ENCODE results near the gene GRIFIN. TPM values are rescaled to one million over a fixed set of nuclear protein-coding genes. Genes with fewer than 3 reads are reported as not detected.

Gene GRIFIN
- polyA plus RNA-seq, 1 of the 3 experiments (the other 2 are of a cell fraction) = not detected

GRCh38 chr7:2477447-2478398 is 1.5 kb upstream of the GRIFIN start (continued):
- TF ChIP-seq CTCF (IDR thresholded peaks at IDR 0.05) = peak; percentile 91
- TF ChIP-seq EZH2phosphoT487 (IDR thresholded peaks at IDR 0.05; ENCODE audit: borderline replicate concordance, low read depth) = no peak
- TF ChIP-seq SIN3A (IDR thresholded peaks at IDR 0.05; ENCODE audit: borderline replicate concordance, low read depth, low read length) = no peak
- TF ChIP-seq SMC3 (IDR thresholded peaks at IDR 0.05; ENCODE audit: low read depth, low read length) = peak; percentile 96

DNA sequence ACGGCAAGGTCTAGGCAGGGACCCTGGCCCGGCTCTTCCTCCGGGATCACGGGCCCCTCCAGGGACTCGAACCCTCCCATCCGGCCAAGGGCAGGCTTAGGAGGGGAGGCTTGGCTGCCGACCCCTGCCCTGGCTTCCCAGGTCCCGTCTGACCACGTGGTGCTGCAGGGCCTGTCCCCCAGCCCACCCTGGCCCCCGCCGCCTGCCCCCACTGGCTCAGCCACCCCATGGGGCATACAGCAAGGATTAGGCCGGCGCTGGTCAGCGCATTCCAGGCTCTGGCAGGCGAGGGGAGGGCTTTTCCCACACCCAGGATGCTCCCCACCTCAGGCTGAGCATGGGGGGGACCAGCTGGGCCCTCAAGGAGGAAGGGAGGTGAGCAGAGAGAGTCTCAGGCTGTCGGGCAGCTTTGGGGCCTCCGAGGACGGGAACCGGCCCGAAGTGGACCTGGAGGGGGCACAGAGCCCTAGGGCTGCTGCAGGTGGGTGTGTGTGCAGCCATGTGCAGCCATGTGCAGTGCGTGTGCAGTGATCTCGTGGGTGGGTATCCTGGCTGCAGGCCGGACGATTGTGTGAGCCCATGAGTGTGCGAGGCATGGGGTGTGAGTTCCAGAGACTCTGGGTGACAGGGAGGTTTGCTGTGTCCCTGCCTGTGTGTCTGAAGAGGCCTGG is 713 bp upstream of the GRIFIN start:
- WGBS (ENCODE audit: low lambda C conversion rate) = 69% methylated on average over 25 of the region's 25 CpGs
- no peak overlapping the region for H3K4me2 ChIP-seq

GRCh38 chr7:2475678-2476015 is 551 bp downstream of the GRIFIN start:
- H3K9ac ChIP-seq = no peak overlapping the region
- POLR2A ChIA-PET = no interaction called here
- H3K36me3 ChIP-seq (replicated peaks in 1 of 2; ENCODE audit: control insufficient read depth in 1 of 2, insufficient read depth in 2 of 2, low read length in 1 of 2) = no peaks in the 10 kb centered on the region
- no peak overlapping the region for H3K4me2 ChIP-seq
- no peak for DNase-seq
- CTCF ChIA-PET = interaction anchor here (1.4 to 5.8 kb wide), 3 partner anchors 23 to 206 kb away, joined by 3 to 48 read pairs (median 6); no protein-coding TSS in a partner anchor
- TF ChIP-seq FOXM1 (IDR thresholded peaks at IDR 0.05; ENCODE audit: low read depth) (no peak), USF1 (IDR thresholded peaks at IDR 0.05; ENCODE audit: borderline replicate concordance, low read depth) (no peak), RCOR1 (IDR thresholded peaks at IDR 0.05; ENCODE audit: low read length) (no peak), NFIC (IDR thresholded peaks at IDR 0.05; ENCODE audit: borderline replicate concordance) (no peak), MXI1 (IDR thresholded peaks at IDR 0.05; ENCODE audit: low read depth, low read length) (no peak), GATA2 (CRISPR knock-in tag; IDR thresholded peaks at IDR 0.05) (no peak), SIN3A (IDR thresholded peaks at IDR 0.05; ENCODE audit: borderline replicate concordance, low read depth, low read length) (no peak), JUND (IDR thresholded peaks at IDR 0.05) (no peak), TAF1 (IDR thresholded peaks at IDR 0.05; ENCODE audit: borderline replicate concordance, low read depth, low read length) (no peak), CHD2 (IDR thresholded peaks at IDR 0.05; ENCODE audit: low read length, partially characterized antibody) (no peak)
- TF ChIP-seq, protein P1, sequence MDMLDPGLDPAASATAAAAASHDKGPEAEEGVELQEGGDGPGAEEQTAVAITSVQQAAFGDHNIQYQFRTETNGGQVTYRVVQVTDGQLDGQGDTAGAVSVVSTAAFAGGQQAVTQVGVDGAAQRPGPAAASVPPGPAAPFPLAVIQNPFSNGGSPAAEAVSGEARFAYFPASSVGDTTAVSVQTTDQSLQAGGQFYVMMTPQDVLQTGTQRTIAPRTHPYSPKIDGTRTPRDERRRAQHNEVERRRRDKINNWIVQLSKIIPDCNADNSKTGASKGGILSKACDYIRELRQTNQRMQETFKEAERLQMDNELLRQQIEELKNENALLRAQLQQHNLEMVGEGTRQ (IDR thresholded peaks at IDR 0.05; ENCODE audit: borderline replicate concordance, low read depth, low read length) = no peak
- H3K27ac ChIP-seq (ENCODE audit: low read depth in 2 of 2, low read length in 1 of 2) = no peak overlapping the region
- no peaks in the 10 kb centered on the region for H3K27me3 ChIP-seq (ENCODE audit: insufficient read depth)
- peaks cover 5 to 12% of the 10 kb centered on the region in 2 experiments; a peak in 1 of 4 replicates for H3K4me1 ChIP-seq (ENCODE audit: control insufficient read depth in 1 of 2, insufficient read depth in 2 of 2, low read depth in 1 of 2, low read length in 1 of 2)
- H3K9me2 ChIP-seq = no peaks in the 10 kb centered on the region
- no peak overlapping the region for H2AFZ ChIP-seq (ENCODE audit: low read depth)
- no peaks in the 10 kb centered on the region for H3F3A ChIP-seq (replicated peaks; ENCODE audit: insufficient read depth)
- no peaks in the 10 kb centered on the region for H3K9me3 ChIP-seq
- H4K20me1 ChIP-seq (ENCODE audit: insufficient read depth) = no peaks in the 10 kb centered on the region
- whole genome bisulfite sequencing (ENCODE audit: low lambda C conversion rate) = 91% methylated on average over 16 of the region's 18 CpGs
- H3K4me3 ChIP-seq (ENCODE audit: low read depth in 2 of 2, low read length in 1 of 2) = no peak overlapping the region
- H3K79me2 ChIP-seq (ENCODE audit: insufficient read depth) = no peaks in the 10 kb centered on the region

More for the DNA sequence above, 713 bp upstream of the GRIFIN start:
- H4K20me1 ChIP-seq (ENCODE audit: insufficient read depth) = no peaks in the 10 kb centered on the region
- no peak overlapping the region for H3K4me3 ChIP-seq (ENCODE audit: low read depth in 2 of 2, low read length in 1 of 2)
- no peak overlapping the region for H3K27ac ChIP-seq (ENCODE audit: low read depth in 2 of 2, low read length in 1 of 2)
- no peak for DNase-seq
- no peaks in the 10 kb centered on the region for H3K9me3 ChIP-seq
- H3K79me2 ChIP-seq (ENCODE audit: insufficient read depth) = no peaks in the 10 kb centered on the region
- no peaks in the 10 kb centered on the region for H3K36me3 ChIP-seq (replicated peaks in 1 of 2; ENCODE audit: control insufficient read depth in 1 of 2, insufficient read depth in 2 of 2, low read length in 1 of 2)
- H3K9ac ChIP-seq = no peak overlapping the region
- H2AFZ ChIP-seq (ENCODE audit: low read depth) = no peak overlapping the region
- H3K9me2 ChIP-seq = no peaks in the 10 kb centered on the region
- H3K4me1 ChIP-seq (ENCODE audit: control insufficient read depth in 1 of 2, insufficient read depth in 2 of 2, low read depth in 1 of 2, low read length in 1 of 2) = peaks cover 0 to 12% of the 10 kb centered on the region in 2 experiments; a peak in 1 of 4 replicates
- ChIA-PET POLR2A (no interaction called here), CTCF (interaction anchor here (0.6 to 5.8 kb wide), 7 partner anchors 7 to 206 kb away, joined by 3 to 48 read pairs (median 3); no protein-coding TSS in a partner anchor)
- no peaks in the 10 kb centered on the region for H3K27me3 ChIP-seq (ENCODE audit: insufficient read depth)
- TF ChIP-seq RCOR1 (IDR thresholded peaks at IDR 0.05; ENCODE audit: low read length) = no peak
- TF ChIP-seq POLR2AphosphoS5 (IDR thresholded peaks at IDR 0.05; ENCODE audit: low read depth, low read length) = no peak
- TF ChIP-seq FOXJ3 (CRISPR knock-in tag; IDR thresholded peaks at IDR 0.05) = no peak
- H3F3A ChIP-seq (replicated peaks; ENCODE audit: insufficient read depth) = no peaks in the 10 kb centered on the region

Data from SK-N-SH (cell line).